ENCODE measurements around the gene HMG20B.
"Not testable (repeated sequence)": the region's sequence is repeated elsewhere in the genome, so short reads cannot be mapped to it uniquely, and the experiment has no call there.

The HMG20B gene

GRCh38 chr19:3580156-3580934 is 7.6 kb downstream of the HMG20B start:
- peaks cover 4% of the 10 kb centered on the region for H3K27me3 ChIP-seq (ENCODE audit: insufficient read depth, poor library complexity, severe bottlenecking)
- no peak for DNase-seq (ENCODE audit: low read depth in 1 of 2, low spot score in 1 of 2)
- TF ChIP-seq GABPA (IDR thresholded peaks at IDR 0.05; ENCODE audit: low read depth) = no peak
- no peak overlapping the region for H3K27ac ChIP-seq (replicated peaks)
- no peak overlapping the region for H3K4me3 ChIP-seq (replicated peaks; ENCODE audit: insufficient read depth, low read length)

GRCh38 chr19:3581792-3582191 is 9.0 kb downstream of the HMG20B start:
- H3K27ac ChIP-seq (replicated peaks); DNase-seq (ENCODE audit: low read depth in 1 of 2, low spot score in 1 of 2); H3K4me3 ChIP-seq (replicated peaks; ENCODE audit: insufficient read depth, low read length): not testable (repeated sequence)
- H3K27me3 ChIP-seq (ENCODE audit: insufficient read depth, poor library complexity, severe bottlenecking) = peaks cover 10% of the 10 kb centered on the region

- H3K27ac ChIP-seq (replicated peaks); DNase-seq (ENCODE audit: low read depth in 1 of 2, low spot score in 1 of 2); H3K4me3 ChIP-seq (replicated peaks; ENCODE audit: insufficient read depth, low read length): not testable (repeated sequence)
- peaks cover 10% of the 10 kb centered on the region for H3K27me3 ChIP-seq (ENCODE audit: insufficient read depth, poor library complexity, severe bottlenecking)
These were observed 11.5 kb downstream of the HMG20B start for GRCh38 chr19:3584036-3584802.

GRCh38 chr19:3585301-3586126 is 12.8 kb downstream of the HMG20B start, which contains the start of gene GIPC3:
TSS of gene GIPC3 (plus strand) at chr19:3585478. CDS start at chr19:3585598, 120 bp downstream.
- H3K27ac ChIP-seq (replicated peaks) = no peak within 1 kb of the TSS
- H3K4me3 ChIP-seq (replicated peaks; ENCODE audit: insufficient read depth, low read length) = no peak within 1 kb of the TSS
- TF ChIP-seq GABPA (IDR thresholded peaks at IDR 0.05; ENCODE audit: low read depth) = no peak
- TF ChIP-seq SPI1 (IDR thresholded peaks at IDR 0.05; ENCODE audit: borderline replicate concordance, low read depth) = no peak
- TF ChIP-seq POLR2AphosphoS5 (IDR thresholded peaks at IDR 0.05; ENCODE audit: low read depth) = no peak
- no peak for TF ChIP-seq REST (IDR thresholded peaks at IDR 0.05; ENCODE audit: insufficient replicate concordance, low read depth)
- no peak for TF ChIP-seq CTCF (IDR thresholded peaks at IDR 0.05; ENCODE audit: insufficient read depth, low read length)
- DNase-seq (ENCODE audit: low read depth in 1 of 2, low spot score in 1 of 2) = no peak
- peaks cover 10% of the 10 kb centered on the region for H3K27me3 ChIP-seq (ENCODE audit: insufficient read depth, poor library complexity, severe bottlenecking)

GRCh38 chr19:3586127-3586626 is 13.4 kb downstream of the HMG20B start:
- TF ChIP-seq SPI1 (IDR thresholded peaks at IDR 0.05; ENCODE audit: borderline replicate concordance, low read depth) (no peak), GABPA (IDR thresholded peaks at IDR 0.05; ENCODE audit: low read depth) (no peak), CTCF (IDR thresholded peaks at IDR 0.05; ENCODE audit: insufficient read depth, low read length) (no peak), REST (IDR thresholded peaks at IDR 0.05; ENCODE audit: insufficient replicate concordance, low read depth) (no peak), POLR2AphosphoS5 (IDR thresholded peaks at IDR 0.05; ENCODE audit: low read depth) (no peak)
- DNase-seq (ENCODE audit: low read depth in 1 of 2, low spot score in 1 of 2) = no peak
- Histone ChIP-seq H3K4me3 (replicated peaks; ENCODE audit: insufficient read depth, low read length) (no peak overlapping the region), H3K27me3 (ENCODE audit: insufficient read depth, poor library complexity, severe bottlenecking) (peaks cover 10% of the 10 kb centered on the region), H3K27ac (replicated peaks) (no peak overlapping the region)

All from HL-60 (cell line).